Breast epithelium (tissue), 3 donors: Measurements from ENCODE around the gene LANCL2.

Source experiments
- POLR2AphosphoS5 ChIP-seq, 3 donors: sonication (generic); formaldehyde crosslinking; IDR thresholded peaks; one replicate each; pipeline ENCODE4 v1.6.1; 2017; ENCODE audit warnings: antibody characterized with exemption in 3 of 3
- TF ChIP-seq, protein P1 (sequence below), 3 donors: fragments of 450-650 bp; IDR thresholded peaks; one replicate each; pipeline ENCODE4 v1.5.1; 2016 to 2017; ENCODE audit warnings: antibody characterized with exemption in 3 of 3, mild to moderate bottlenecking in 3 of 3, moderate library complexity in 3 of 3

DNA sequence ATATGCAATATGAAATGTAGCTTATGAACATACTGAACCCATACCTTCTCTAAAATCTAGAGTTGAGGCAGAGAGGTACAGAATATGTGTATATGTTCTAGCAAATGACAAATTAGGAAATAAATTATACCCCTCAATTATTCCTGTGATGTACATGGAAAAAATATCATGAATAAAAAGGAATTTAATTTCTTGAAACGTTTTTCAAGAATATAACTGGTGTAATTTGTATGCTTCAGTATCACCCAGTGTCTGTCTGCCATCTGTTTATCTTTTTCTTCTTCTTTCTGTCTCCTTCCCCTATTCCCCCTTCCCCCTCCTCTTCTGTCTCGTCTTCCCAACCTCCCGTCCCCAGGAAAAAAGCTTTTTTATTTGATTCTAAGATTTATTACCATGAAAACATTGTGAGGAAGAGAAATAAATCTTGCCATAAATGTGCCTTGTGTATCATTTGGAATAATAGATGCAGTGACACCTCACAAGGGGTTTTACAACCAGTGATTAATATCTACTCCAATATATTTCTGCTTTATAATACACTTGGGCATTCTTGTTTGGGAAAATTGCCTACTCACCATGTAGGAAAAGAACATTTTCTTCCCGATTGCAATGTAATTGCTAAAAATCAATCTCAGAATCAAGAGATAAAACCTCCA is 12.2 kb downstream of the LANCL2 start:
- TF ChIP-seq, protein P1, sequence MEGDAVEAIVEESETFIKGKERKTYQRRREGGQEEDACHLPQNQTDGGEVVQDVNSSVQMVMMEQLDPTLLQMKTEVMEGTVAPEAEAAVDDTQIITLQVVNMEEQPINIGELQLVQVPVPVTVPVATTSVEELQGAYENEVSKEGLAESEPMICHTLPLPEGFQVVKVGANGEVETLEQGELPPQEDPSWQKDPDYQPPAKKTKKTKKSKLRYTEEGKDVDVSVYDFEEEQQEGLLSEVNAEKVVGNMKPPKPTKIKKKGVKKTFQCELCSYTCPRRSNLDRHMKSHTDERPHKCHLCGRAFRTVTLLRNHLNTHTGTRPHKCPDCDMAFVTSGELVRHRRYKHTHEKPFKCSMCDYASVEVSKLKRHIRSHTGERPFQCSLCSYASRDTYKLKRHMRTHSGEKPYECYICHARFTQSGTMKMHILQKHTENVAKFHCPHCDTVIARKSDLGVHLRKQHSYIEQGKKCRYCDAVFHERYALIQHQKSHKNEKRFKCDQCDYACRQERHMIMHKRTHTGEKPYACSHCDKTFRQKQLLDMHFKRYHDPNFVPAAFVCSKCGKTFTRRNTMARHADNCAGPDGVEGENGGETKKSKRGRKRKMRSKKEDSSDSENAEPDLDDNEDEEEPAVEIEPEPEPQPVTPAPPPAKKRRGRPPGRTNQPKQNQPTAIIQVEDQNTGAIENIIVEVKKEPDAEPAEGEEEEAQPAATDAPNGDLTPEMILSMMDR (IDR thresholded peaks at IDR 0.05), result no peak
- no peak for TF ChIP-seq POLR2AphosphoS5 (IDR thresholded peaks at IDR 0.05)
